SK-N-SH treated with all-trans-retinoic acid at 6 μM for 48 hours (cell line): ENCODE results near the gene RAPGEF4.

Experiments
- ATAC-seq: fragments of 200-7000 bp; cut with Tn5 transposase; 3 replicates; pipeline ENCODE4 v1.9.1; 2020; ENCODE audit warnings: mild to moderate bottlenecking, moderate library complexity
- BACH2 ChIP-seq: fragments of 250-450 bp; sonication (Bioruptor Pico); IDR thresholded peaks from 2 replicates; pipeline ENCODE4 v1.9.0; 2021; ENCODE audit warnings: mild to moderate bottlenecking, borderline replicate concordance
- CSDC2 ChIP-seq: fragments of 250-450 bp; sonication (Bioruptor Pico); IDR thresholded peaks from 2 replicates; pipeline ENCODE4 v1.5.0; 2020; ENCODE audit warnings: mild to moderate bottlenecking, moderate library complexity
- CSRNP3 ChIP-seq: fragments of 250-450 bp; sonication (Bioruptor Pico); IDR thresholded peaks from 2 replicates; pipeline ENCODE4 v1.5.1; 2021; ENCODE audit warnings: mild to moderate bottlenecking, moderate library complexity
- ESRRG ChIP-seq: fragments of 250-450 bp; sonication (Bioruptor Pico); IDR thresholded peaks from 2 replicates; pipeline ENCODE4 v1.6.1; 2021; ENCODE audit warnings: mild to moderate bottlenecking
- GLIS3 ChIP-seq: fragments of 250-450 bp; sonication (Bioruptor Pico); IDR thresholded peaks from 2 replicates; pipeline ENCODE4 v1.5.0; 2020; ENCODE audit warnings: mild to moderate bottlenecking, moderate library complexity
- ISL1 ChIP-seq: fragments of 250-450 bp; sonication (Bioruptor Pico); IDR thresholded peaks from 2 replicates; pipeline ENCODE4 v2.1.2; 2022; ENCODE audit warnings: mild to moderate bottlenecking, moderate library complexity
- OSR1 ChIP-seq: fragments of 250-450 bp; sonication (Bioruptor Pico); IDR thresholded peaks from 2 replicates; pipeline ENCODE4 v1.8.0; 2022; ENCODE audit warnings: moderate library complexity, mild to moderate bottlenecking, inconsistent platforms
- POU6F1 ChIP-seq: fragments of 250-450 bp; sonication (Bioruptor Pico); IDR thresholded peaks from 2 replicates; pipeline ENCODE4 v1.8.0; 2021; ENCODE audit warnings: low read depth, mild to moderate bottlenecking, moderate library complexity, borderline replicate concordance
- PPARA ChIP-seq: fragments of 250-450 bp; sonication (Bioruptor Pico); IDR thresholded peaks from 2 replicates; pipeline ENCODE4 v1.5.0; 2020; ENCODE audit warnings: mild to moderate bottlenecking, borderline replicate concordance
- RARB ChIP-seq: fragments of 250-450 bp; sonication (Bioruptor Pico); IDR thresholded peaks from 2 replicates; pipeline ENCODE4 v1.8.0; 2021; ENCODE audit warnings: mild to moderate bottlenecking, moderate library complexity
- SNAI2 ChIP-seq: fragments of 250-450 bp; sonication (Bioruptor Pico); IDR thresholded peaks from 2 replicates; pipeline ENCODE4 v1.5.0; 2020; ENCODE audit warnings: mild to moderate bottlenecking, moderate library complexity
- TCF4 ChIP-seq: fragments of 250-450 bp; sonication (Bioruptor Pico); IDR thresholded peaks from 2 replicates; pipeline ENCODE4 v1.8.0; 2021; ENCODE audit warnings: mild to moderate bottlenecking, moderate library complexity, borderline replicate concordance
- TOX ChIP-seq: fragments of 250-450 bp; sonication (Bioruptor Pico); IDR thresholded peaks from 2 replicates; pipeline ENCODE4 v1.8.0; 2021; ENCODE audit warnings: mild to moderate bottlenecking, moderate library complexity, borderline replicate concordance
- TSHZ2 ChIP-seq: fragments of 250-450 bp; sonication (Bioruptor Pico); IDR thresholded peaks from 2 replicates; pipeline ENCODE4 v1.5.0; 2020; ENCODE audit warnings: mild to moderate bottlenecking, moderate library complexity
- ZC3H10 ChIP-seq: fragments of 250-450 bp; sonication (Bioruptor Pico); IDR thresholded peaks from 2 replicates; pipeline ENCODE4 v1.5.1; 2021; ENCODE audit warnings: mild to moderate bottlenecking, moderate library complexity
- ZFP3 ChIP-seq: fragments of 250-450 bp; sonication (Bioruptor Pico); IDR thresholded peaks from 2 replicates; pipeline ENCODE4 v1.5.0; 2020; ENCODE audit warnings: mild to moderate bottlenecking, moderate library complexity
- ZFP30 ChIP-seq: fragments of 450-650 bp; formaldehyde crosslinking; IDR thresholded peaks from 2 replicates; pipeline ENCODE4 v1.5.0; 2022; ENCODE audit warnings: mild to moderate bottlenecking, moderate library complexity
- ZNF565 ChIP-seq: fragments of 450-650 bp; formaldehyde crosslinking; conservative IDR thresholded peaks from 2 replicates; pipeline ENCODE4 v1.5.0; 2020; ENCODE audit warnings: low read depth, mild to moderate bottlenecking, moderate library complexity
- ZNF8 ChIP-seq: fragments of 450-650 bp; formaldehyde crosslinking; IDR thresholded peaks from 2 replicates; pipeline ENCODE4 v1.5.0; 2020; ENCODE audit warnings: mild to moderate bottlenecking, moderate library complexity
- TF ChIP-seq, protein P1 (sequence below): fragments of 250-450 bp; sonication (Bioruptor Pico); IDR thresholded peaks from 2 replicates; pipeline ENCODE4 v1.8.0; 2020; ENCODE audit warnings: mild to moderate bottlenecking, moderate library complexity, borderline replicate concordance
- TF ChIP-seq, protein P2 (sequence below): fragments of 250-450 bp; sonication (Bioruptor Pico); IDR thresholded peaks from 2 replicates; pipeline ENCODE4 v1.5.1; 2020; ENCODE audit warnings: low read depth, mild to moderate bottlenecking, moderate library complexity

Gene RAPGEF4

GRCh38 chr2:172788871-172789270 is 53.2 kb downstream of the RAPGEF4 start (continued):
- no peak for TF ChIP-seq CSRNP3 (CRISPR knock-in tag)
- TF ChIP-seq, all 23 proteins: peak for 0

- ATAC-seq: no peak
- TF ChIP-seq ZFP30 (CRISPR knock-in tag) (no peak), TSHZ2 (CRISPR knock-in tag) (no peak), SNAI2 (CRISPR knock-in tag) (no peak), TCF4 (CRISPR knock-in tag) (no peak), CSRNP3 (CRISPR knock-in tag) (no peak), ZNF565 (no peak), ZC3H10 (CRISPR knock-in tag) (no peak), CSDC2 (CRISPR knock-in tag) (no peak), PPARA (CRISPR knock-in tag) (no peak), OSR1 (CRISPR knock-in tag) (no peak), BACH2 (CRISPR knock-in tag) (no peak), TOX (CRISPR knock-in tag) (no peak), ESRRG (CRISPR knock-in tag) (no peak), ISL1 (CRISPR knock-in tag) (no peak), ZNF8 (CRISPR knock-in tag) (no peak), RARB (CRISPR knock-in tag) (no peak), ZFP3 (CRISPR knock-in tag) (no peak)
- TF ChIP-seq, protein P1, sequence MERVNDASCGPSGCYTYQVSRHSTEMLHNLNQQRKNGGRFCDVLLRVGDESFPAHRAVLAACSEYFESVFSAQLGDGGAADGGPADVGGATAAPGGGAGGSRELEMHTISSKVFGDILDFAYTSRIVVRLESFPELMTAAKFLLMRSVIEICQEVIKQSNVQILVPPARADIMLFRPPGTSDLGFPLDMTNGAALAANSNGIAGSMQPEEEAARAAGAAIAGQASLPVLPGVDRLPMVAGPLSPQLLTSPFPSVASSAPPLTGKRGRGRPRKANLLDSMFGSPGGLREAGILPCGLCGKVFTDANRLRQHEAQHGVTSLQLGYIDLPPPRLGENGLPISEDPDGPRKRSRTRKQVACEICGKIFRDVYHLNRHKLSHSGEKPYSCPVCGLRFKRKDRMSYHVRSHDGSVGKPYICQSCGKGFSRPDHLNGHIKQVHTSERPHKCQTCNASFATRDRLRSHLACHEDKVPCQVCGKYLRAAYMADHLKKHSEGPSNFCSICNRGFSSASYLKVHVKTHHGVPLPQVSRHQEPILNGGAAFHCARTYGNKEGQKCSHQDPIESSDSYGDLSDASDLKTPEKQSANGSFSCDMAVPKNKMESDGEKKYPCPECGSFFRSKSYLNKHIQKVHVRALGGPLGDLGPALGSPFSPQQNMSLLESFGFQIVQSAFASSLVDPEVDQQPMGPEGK (CRISPR knock-in tag): no peak
Measured at GRCh38 chr2:172790404-172790803, 54.8 kb downstream of the RAPGEF4 start.

GRCh38 chr2:172791953-172792352 is 56.3 kb downstream of the RAPGEF4 start:
- TF ChIP-seq TSHZ2 (CRISPR knock-in tag): no peak
- no peak for TF ChIP-seq OSR1 (CRISPR knock-in tag)
- TF ChIP-seq CSDC2 (CRISPR knock-in tag): no peak
- TF ChIP-seq, protein P2, sequence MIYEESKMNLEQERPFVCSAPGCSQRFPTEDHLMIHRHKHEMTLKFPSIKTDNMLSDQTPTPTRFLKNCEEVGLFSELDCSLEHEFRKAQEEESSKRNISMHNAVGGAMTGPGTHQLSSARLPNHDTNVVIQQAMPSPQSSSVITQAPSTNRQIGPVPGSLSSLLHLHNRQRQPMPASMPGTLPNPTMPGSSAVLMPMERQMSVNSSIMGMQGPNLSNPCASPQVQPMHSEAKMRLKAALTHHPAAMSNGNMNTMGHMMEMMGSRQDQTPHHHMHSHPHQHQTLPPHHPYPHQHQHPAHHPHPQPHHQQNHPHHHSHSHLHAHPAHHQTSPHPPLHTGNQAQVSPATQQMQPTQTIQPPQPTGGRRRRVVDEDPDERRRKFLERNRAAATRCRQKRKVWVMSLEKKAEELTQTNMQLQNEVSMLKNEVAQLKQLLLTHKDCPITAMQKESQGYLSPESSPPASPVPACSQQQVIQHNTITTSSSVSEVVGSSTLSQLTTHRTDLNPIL (CRISPR knock-in tag): no peak
- TF ChIP-seq ISL1 (CRISPR knock-in tag): no peak
- TF ChIP-seq CSRNP3 (CRISPR knock-in tag): no peak
- TF ChIP-seq ZNF8 (CRISPR knock-in tag): no peak
- no peak for TF ChIP-seq POU6F1 (CRISPR knock-in tag)
- no peak for TF ChIP-seq ZFP30 (CRISPR knock-in tag)
- TF ChIP-seq TCF4 (CRISPR knock-in tag): no peak
- TF ChIP-seq GLIS3 (CRISPR knock-in tag): no peak
- no peak for TF ChIP-seq TOX (CRISPR knock-in tag)
- TF ChIP-seq PPARA (CRISPR knock-in tag): no peak
- ATAC-seq: no peak
